M059J (cell line): Measurements from ENCODE around the gene PVR. TPM values are rescaled to one million over a fixed set of nuclear protein-coding genes. Genes with fewer than 3 reads are reported as not detected.
"Not testable (repeated sequence)": the region's sequence is repeated elsewhere in the genome, so short reads cannot be mapped to it uniquely, and the experiment has no call there.

ENCODE experiments used
- DNase-seq: peaks from one replicate; pipeline ENCODE4 v3.0.0-alpha.2; 2012; ENCODE audit warnings: low read depth
- total RNA-seq: library from RNA; depleted of rRNA; stranded (reverse); fragments of >200 nt; shearing (Covaris generic); gene quantifications from 2 replicates; pipeline ENCODE4 v1.2.3, GENCODE V29; 2014

The PVR gene
- total RNA-seq, 1 experiment from 2014 or later: 146 TPM

DNA sequence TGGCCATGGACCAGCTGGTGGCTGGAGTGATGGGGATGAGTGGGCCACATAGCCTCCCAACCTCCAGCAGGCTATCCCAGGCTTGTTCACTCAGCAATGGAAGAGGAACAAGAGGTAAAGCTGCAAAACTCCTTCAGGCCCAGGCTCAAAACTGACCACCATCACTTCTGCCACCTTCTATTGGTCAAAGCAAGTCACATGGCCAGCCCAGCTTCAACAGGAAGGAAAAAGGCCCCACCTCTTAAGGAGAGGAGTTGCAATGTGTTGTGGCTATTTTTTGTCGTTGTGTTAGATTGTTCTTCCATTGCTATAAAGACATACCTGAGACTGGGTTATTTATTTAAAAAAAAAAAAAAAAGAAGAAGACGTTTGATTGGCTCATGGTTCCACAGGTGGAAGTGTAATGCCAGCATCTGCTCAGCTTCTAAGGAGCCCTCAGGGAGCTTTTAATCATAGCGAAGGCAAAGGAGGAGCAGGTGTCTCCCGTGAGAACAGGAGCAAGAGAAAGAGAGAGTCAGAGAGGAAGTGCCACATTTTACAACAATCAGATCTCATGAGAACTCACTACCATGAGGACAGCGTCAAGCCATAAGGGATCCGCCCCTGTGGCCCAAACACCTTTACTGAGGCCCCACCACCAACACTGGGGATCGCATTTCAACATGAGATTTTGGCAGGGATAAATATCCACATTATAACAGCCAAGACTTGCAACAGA lies 24.9 kb upstream of the PVR start:
- no peak for DNase-seq

DNA sequence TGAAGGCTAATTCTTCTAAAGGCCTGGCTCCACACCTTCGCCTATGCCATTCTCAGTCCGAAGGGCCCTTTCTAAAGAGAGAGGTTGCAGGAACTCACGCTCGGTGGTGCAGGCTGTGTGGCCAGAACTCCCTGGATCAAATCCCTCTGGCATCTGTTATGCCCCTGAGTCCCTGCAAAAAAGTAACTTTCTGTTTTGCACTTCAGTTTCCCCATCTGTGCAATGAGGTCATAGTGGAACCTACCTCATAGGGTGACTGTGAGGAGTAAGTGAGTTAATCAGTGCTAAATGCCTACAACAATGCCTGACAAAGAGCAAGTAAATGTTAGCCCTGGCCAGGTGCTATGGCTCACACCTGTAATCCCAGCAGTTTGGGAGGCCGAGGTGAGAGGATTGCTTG lies 23.0 kb upstream of the PVR start:
- DNase-seq: no peak

DNA sequence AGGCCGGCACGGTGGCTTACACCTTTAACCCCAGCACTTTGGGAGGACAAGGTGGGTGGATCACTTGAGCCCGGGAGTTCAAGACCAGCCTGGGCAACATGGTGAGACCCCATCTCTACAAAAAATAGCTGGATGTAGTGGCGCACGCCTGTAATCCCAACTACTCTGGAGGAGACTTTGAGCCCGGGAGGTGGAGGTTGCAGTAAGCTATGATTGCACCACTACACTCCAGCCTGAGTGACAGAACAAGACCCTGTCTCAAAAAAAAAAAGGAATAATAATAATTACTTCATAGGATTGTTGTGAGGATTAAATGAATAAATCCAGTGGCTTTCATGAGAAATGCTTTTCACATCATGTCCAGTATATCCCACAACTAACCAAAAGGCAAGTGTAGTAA lies 22.3 kb upstream of the PVR start:
- DNase-seq: no peak

DNA sequence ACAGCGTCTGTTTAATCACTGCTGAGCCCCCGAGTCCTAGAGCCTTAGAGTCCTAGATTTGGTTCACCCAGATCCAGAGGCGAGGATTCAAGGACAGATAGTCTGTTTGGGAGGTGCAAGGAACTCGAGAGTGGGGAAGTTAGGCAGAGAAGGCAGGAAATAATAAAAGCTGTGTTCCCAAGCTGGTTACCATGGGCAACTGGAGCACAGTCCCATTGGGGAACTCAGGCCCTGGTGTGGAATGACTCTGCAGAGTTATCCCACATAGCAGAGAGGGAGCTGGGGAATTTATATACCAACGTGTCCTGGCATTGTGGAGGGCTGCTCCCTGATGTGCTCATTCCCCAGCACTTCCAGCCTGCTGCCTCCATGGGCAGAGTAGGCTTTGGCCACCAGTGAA lies 20.6 kb upstream of the PVR start:
- DNase-seq: peak; percentile 95

DNA sequence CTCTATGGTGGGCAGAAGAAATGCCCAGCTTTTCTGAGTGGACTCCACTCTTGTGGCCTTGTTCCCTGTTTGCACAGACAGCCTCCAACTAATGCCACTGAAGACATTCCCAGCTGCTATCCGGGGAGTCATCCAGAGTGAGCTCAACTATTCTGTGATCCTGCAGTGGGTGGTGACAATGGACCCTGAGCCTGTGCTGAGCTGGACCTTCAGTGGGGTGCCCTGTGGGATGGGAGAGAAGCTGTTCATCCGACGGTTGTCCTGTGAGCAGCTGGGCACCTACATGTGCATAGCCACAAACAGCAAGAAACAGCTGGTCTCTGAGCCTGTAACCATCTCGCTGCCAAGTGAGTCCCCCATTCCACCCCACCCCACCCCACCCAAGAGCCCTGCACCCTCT lies 20.1 kb upstream of the PVR start:
- no peak for DNase-seq

DNA sequence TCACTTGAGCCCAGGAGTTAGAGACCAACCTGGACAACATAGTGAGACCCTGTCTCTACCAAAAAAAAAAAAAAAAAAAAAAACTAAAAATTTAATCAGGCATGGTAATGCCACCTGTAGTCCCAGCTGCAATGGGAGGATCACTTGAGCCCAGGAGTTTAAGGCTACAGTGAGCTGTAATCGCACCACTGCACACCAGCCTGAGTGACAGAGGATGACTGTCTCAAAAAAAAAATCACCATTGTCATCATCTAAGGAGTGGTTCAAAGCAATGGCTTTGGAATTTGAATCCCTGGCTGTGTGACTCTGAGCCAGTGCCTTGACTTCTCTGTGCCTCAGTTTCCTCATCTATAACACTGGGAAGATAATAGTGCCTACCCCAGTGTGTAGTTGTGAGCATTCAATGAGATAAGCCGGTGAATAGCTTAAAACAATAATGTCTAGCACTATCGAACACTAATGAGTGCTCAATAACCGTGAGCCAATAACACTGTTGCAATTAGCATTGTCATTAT lies 18.8 kb upstream of the PVR start:
- DNase-seq: no peak

DNA sequence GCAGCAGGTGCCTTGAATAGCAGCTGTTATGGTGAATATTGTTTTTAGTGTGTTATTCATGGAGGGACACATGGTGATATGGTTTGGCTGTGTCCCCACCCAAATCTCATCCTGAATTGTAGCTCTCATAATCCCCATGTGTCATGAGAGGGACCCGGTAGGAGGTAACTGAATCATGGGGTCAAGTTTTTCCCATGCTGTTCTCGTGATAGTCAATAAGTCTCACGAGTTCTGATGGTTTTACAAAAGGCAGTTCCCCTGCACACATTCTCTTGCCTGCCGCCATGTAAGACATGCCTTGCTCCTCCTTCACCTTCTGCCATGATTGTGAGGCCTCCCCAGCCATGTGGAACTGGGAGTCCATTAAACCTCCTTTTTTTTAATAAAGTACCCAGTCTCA lies 18.1 kb upstream of the PVR start:
- DNase-seq: peak; percentile 78

DNA sequence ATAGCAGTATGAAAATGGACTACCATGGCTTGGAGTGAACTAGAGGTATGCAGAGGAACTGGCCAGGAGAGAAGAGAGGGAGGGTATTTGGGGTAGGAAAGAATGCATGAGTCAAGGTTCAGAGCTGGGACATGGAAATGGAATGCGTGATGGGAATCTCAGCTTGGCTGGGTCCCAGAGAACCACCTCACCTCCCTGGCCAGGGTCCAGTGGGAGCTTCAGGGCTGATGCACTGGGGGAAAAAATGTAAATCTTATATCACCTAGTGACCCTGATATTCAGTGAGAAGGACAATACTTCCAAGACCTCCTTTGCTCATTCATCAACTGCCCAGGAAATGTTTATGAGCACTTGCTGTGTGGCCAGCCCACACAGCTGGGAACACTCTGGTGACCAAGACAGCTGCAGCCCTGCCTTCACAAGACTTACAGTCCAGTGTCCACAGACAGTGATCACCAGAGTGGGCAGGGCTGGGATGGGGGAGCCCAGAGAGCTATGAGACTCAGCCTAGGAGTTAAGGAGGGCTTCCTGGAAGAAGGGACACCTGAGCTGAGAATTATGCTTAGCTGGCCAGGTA lies 17.6 kb upstream of the PVR start:
- DNase-seq: peak; percentile 99

DNA sequence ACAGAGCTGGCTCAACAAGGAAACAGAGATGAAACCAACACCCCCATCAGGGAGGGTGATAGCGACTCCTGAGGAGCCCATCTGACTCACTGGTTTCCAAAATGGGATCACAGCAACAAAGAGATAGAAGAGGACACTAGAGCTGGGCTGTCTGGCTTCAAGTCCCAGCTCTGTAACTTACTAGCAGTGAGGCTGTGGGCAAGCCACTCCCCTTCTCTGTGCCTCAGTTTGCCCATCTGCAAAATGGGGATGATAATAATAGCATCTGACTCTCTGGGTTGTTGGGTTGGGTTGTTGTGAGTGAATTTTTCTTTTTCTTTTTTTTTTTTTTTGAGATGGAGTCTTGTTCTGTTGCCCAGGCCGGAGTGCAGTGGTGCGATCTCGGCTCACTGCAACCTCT lies 16.1 kb upstream of the PVR start:
- DNase-seq: no peak

DNA sequence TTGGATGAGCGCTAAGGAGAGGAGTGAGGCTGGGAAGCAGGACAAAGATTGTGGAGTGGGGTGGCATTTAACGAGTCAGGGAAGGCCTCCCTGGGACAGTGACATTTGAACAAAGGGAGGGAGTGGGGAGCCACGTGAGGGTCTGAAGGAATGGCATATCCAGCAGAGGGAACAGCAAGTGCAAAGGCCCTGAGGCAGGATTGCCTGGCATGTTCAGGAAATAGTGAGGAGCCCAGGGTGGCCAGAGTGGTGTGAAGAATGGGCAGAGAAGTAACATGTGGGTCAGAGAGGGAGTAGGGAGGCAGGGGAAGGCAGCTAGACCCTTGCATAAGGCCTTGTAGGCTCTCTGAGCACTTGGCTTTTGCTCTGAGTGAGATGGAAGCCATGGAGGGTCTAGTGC lies 14.9 kb upstream of the PVR start:
- no peak for DNase-seq

DNA sequence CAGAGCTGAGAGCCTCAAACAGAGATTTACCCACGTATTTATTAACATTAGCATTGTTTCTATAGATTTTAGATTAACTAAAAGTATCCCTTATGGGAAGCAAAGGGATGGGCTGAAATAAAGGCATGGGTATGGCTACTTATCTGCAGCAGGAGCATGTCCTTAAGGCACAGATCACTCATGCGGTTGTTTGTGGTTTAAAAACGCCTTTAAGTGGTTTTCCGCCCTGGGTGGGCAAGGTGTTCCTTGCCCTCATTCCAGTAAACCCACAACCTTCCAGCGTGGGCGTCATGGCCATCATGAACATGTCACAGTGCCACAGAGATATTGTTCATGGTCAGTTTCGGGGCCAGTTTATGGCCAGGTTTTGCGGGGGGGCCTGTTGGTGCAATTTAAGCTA lies 12.1 kb upstream of the PVR start:
- DNase-seq: not testable (repeated sequence)

DNA sequence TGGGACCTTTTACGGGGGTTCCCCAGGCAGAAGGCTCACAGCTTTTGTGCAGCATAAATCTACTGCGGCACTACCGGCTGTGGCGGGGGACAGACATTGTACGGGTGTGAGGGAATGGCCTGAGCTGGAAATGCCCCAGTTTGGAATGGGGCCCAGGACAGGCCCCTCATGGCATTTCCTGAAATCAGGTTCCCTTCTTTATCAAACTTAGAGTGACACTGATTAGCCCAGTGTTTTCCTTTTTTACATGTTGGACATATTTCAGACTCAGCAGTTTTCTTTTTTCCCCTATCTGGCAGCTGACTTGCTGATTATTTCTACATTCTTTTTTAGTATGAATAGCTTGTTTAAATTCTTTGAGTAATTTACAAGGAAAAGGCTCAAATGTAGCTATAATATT lies 9.7 kb upstream of the PVR start:
- not testable (repeated sequence) for DNase-seq

DNA sequence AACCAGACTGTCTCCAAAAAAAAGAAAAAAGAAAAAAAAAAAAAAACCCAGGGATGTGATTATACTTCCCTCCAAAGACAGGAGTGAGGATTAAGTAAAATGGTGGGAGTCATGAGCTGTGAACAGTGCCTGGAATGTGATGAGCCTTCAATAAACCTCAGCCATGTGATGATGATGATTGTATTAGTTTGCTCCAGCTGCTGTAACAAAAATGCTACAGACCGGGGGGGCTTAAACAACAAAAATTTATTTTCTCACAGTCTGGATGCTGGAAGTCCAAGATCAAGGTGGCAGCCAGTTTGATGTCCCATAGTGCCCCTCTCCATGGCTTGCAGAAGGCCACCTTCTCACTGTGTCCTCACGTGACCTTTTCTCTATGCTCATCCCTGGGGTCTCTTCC lies 8.9 kb upstream of the PVR start:
- no peak for DNase-seq

DNA sequence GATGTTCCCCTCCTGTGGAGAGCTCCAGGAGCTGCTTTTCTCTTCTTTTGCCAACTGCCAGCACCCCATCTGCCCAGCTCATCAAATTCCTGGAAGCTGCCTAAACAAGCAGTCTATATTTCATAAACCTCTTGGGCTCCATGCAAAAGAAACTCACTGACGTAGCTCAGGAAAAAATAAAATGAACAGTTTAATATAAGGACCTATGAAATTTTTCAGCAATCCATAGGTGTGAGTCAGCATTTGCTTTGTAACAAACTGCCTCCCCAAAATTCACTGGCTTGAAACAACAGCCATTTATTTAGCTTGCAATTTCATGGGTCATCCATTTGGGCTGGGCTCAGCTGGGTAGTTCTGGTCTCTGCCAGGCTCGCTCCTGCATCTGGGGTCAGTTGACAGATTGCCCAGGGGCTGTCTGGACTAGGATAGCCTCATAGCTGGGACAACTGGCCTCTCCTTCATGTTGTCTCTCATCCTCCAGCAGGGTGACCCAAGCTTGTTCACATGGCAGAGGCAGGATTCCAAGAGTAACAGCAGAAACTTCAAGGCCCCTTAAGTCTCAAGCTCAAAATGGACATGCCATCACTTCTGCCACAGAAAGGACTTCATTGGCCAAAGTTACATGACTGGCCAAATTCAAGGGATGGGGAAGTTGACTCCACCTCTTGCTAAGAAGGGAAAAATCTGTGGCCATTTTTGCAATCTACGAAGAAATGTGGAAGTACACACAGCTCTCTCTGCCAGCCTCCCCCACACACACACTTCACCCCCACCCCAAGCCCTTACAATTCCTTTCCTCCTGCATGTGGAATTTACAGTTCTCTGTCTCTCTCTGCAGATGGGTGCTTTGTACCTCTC lies 7.9 kb upstream of the PVR start:
- peak; percentile 84 for DNase-seq

DNA sequence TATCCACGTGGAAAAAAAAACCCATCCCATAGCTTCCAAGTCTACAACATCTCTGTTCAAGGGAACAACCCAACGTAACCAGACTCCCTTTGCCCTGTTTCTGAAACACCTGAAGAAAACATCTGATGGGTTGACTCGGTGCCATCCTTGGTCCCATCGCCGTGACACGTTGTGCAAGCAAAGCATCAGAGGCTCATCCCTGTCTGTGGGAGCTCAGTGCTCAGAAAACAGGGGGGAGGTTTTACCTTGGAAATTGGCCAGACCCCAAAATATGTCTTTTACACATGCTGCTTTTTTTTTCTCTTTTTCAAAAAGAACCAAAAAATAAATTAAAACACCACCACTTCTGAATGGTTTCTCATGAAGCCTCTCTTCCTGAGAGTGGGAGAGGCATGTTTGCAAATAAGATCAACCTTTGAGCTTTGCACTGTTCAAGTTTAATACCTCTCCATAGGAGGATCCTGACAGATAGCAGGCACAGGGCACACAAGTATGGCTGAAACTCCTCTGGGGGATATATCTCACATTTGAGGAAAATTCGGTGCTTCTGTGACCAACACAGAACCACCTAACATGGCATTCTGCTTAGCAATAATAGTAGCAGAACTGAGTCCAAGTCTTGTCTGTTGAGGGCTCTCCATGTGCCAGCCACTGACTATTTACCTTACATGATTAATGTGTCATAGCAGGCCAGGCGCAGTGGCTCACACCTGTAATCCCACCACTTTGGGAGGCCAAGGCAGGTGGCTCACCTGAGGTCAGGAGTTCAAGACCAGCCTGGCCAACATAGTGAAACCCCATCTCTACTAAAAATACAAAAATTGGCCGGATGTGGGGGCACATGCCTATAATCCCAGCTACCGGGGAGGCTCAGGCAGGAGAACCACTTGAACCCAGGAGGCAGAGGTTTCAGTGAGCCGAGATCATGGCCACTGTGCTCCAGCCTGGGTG lies 7.0 kb upstream of the PVR start:
- DNase-seq: no peak

DNA sequence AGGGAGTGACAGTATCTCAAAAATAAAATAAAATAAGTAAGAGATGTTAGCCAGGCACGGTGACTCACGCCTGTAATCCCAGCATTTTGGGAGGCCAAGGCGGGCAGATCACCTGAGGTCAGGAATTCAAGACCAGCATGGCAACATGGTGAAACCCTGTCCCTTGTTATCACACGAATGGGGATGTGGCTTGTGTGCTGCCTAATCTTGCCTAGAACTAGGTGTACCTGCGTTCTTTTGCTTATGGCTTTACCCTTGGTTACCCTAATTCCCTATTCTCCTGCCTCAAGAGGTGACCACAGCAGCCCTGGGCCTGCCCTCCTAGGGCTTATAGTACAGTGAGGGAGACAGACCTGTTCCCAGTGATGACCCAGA lies 6.3 kb upstream of the PVR start:
- peak; percentile 49 for DNase-seq

DNA sequence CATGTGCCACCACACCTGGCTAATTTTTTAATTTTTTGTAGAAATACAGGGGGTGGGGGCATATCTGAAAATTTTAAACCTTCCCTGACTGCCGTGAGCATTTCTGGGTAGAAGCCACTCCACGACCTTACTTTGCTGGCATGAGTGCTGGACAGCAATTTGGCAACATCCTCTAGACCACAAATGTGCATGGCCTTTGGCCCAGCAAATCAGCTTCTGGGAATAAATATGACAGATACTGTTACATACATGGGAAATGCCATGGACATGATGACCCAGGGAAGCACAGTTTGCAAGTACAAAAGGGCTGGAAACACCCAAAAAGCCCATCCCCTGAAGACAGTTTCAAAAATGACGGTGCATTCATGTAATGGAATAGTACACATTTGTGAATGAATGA lies 3.2 kb upstream of the PVR start:
- DNase-seq: peak; percentile 85

DNA sequence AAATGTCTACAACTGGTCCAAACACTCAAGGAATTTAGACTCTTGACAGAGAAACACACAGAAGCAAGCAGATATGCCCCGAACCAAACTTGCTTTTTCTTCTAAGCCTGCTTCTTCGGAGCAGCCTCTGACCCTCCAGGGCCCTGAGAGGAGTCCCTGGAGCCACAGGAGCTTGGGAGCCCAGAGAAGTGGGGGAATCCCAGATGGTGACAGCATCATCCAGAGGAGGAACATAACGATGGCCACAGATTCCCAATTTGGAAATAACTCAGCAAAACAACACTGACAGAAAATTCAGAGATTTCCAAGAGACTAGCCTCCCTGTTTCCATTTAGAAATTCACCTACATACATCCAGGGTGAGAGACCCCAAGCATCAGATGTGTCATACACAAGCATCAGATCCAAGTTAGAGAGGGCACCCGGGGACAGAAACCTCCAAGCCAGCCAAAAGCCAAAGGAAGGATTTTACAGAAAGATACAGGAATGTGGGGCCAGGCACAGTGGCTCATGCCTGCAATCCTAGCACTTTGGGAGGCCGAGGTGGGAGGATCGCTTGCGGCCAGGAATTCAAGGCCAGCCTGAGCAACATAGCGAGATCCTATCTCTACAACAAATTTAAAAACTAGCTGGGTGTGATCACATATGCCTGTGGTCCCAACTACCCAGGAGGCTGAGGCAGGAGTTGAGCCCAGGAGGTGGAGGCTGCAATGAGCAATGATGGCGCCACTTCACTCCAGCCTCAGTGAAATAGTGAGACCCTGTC lies 2.0 kb upstream of the PVR start:
- no peak for DNase-seq

DNA sequence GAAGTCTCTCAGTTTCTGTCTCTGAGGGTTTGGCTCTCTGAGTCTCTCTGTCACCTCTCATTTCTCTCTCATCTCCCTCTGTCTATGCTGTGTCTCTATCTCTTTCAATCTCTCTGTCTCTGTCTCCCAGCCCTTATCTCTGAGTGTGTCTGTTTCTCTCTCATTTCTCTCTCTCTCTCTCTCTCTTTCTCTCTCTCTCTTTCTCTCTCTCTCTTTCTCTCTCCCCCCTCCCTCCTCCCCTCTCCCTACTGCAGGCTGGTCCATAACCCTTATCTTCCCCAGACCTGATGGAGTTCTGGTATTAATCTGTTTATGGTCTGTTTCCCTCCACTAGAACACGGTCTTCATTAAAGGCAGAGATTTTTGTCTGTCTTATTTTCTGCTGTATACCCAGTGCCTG lies 1.3 kb upstream of the PVR start:
- no peak for DNase-seq

DNA sequence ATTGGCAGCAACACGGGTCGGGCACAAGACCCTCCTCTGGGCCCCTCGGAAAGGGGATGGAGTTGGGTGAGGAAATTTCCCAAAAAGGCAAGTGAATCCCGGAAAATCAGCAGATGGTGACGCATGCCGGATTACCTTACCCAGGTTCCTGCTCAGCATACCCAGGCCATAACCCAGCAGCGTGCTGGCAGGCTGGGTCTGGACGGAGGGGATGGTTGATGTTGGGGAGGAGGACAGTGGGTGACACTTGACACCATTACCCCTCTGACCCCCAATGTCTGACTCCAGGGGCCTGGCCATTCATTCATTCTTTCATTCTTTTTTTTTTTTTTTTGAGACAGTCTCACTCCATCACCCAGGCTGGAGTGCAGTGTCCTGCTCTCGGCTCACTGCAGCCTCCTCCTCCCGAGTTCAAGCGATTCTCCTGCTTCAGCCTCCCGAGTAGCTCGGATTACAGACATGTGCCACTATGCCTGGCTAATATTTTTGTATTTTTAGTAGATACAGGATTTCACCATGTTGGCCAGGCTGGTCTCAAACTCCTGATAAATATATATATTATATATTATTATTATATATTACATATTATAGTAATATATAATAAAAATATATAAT lies 799 bp downstream of the PVR start:
- DNase-seq: peak; percentile 72
